Central memory CD8-positive, alpha-beta T cell (primary cell): ENCODE data around the gene MGA.
"Not testable (repeated sequence)": the region's sequence is repeated elsewhere in the genome, so short reads cannot be mapped to it uniquely, and the experiment has no call there.

Source experiments
- ATAC-seq: fragments of 150-1000 bp; cut with Tn5 transposase; replicated peaks from 2 replicates; pipeline ENCODE4 v1.10.0; 2022; ENCODE audit warnings: mild to moderate bottlenecking, moderate FRiP score, moderate number of reproducible peaks; ENCODE audit not compliant: poor library complexity, severe bottlenecking; ENCODE audit errors: extremely low read depth
- DNase-seq, 2 donors: peaks; one replicate each; pipeline ENCODE4 v3.0.0; 2021; ENCODE audit warnings: low spot score in 2 of 2
- H3K27ac Mint-ChIP-seq: one replicate; pipeline ENCODE4 v1.8.0; 2022; ENCODE audit warnings: low read depth, mild to moderate bottlenecking, moderate library complexity, mixed read lengths
- H3K27me3 Mint-ChIP-seq: one replicate; pipeline ENCODE4 v1.8.0; 2022; ENCODE audit warnings: mixed read lengths
- H3K36me3 Mint-ChIP-seq: one replicate; pipeline ENCODE4 v1.8.0; 2022; ENCODE audit warnings: mild to moderate bottlenecking, moderate library complexity, mixed read lengths; ENCODE audit not compliant: insufficient read depth
- H3K4me1 Mint-ChIP-seq: one replicate; pipeline ENCODE4 v1.8.0; 2022; ENCODE audit warnings: mixed read lengths
- H3K4me3 Mint-ChIP-seq: one replicate; pipeline ENCODE4 v1.8.0; 2022; ENCODE audit warnings: mild to moderate bottlenecking, moderate library complexity, mixed read lengths
- H3K9me3 Mint-ChIP-seq: one replicate; pipeline ENCODE4 v1.8.0; 2022; ENCODE audit warnings: mixed read lengths

Gene MGA

DNA sequence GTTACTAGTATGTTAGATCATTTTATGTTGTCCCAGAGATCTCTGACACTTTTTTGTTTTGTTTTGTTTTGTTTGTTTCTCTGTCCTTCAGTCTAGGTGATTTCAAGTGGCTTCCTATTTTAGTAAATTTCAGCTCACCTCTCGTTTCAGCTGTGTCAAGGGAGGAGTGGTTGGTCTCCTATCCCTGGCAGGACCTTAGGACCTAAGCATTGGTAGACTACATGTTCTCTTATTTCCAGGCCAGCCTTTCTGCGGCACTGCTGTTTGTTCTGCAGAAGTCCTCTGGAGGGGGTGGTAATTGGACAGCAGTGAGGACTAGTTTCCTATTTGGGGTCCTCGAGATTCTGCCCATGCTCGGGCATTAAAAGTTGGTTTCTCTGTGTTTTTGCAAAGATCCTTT lies 31.8 kb downstream of the MGA start:
- DNase-seq, result no peak
- Mint-ChIP-seq H3K36me3 (peaks cover 6% of the 10 kb centered on the region), H3K4me3 (no peak overlapping the region), H3K27me3 (no peaks in the 10 kb centered on the region), H3K27ac (peak overlapping the region; percentile 6), H3K4me1 (peaks cover 67% of the 10 kb centered on the region), H3K9me3 (no peaks in the 10 kb centered on the region)
- ATAC-seq, result no peak

- Mint-ChIP-seq H3K27me3 (no peaks in the 10 kb centered on the region), H3K9me3 (no peaks in the 10 kb centered on the region), H3K4me3 (no peak overlapping the region), H3K4me1 (peaks cover 51% of the 10 kb centered on the region), H3K27ac (peak overlapping the region; percentile 35), H3K36me3 (peaks cover 14% of the 10 kb centered on the region)
- no peak for ATAC-seq
- no peak for DNase-seq
Observed at GRCh38 chr15:41693757-41694156, 33.6 kb downstream of the MGA start.

- H3K27me3 Mint-ChIP-seq, result no peaks in the 10 kb centered on the region
- ATAC-seq, result peak; percentile 97
- H3K36me3 Mint-ChIP-seq, result peaks cover 27% of the 10 kb centered on the region
- peak overlapping the region; percentile 8 for H3K4me3 Mint-ChIP-seq
- H3K4me1 Mint-ChIP-seq, result peaks cover 47% of the 10 kb centered on the region
- H3K9me3 Mint-ChIP-seq, result no peaks in the 10 kb centered on the region
- DNase-seq, result peak in 1 of 2 donors; percentile 26
- no peak overlapping the region for H3K27ac Mint-ChIP-seq
Observed at GRCh38 chr15:41695750-41696436, 35.7 kb downstream of the MGA start.

- peak overlapping the region; percentile 45 for H3K27ac Mint-ChIP-seq
- peaks cover 42% of the 10 kb centered on the region for H3K36me3 Mint-ChIP-seq
- H3K27me3 Mint-ChIP-seq, result no peaks in the 10 kb centered on the region
- DNase-seq, result no peak
- ATAC-seq, result no peak
- no peak overlapping the region for H3K4me3 Mint-ChIP-seq
- H3K9me3 Mint-ChIP-seq, result no peaks in the 10 kb centered on the region
- H3K4me1 Mint-ChIP-seq, result peaks cover 41% of the 10 kb centered on the region
Observed at GRCh38 chr15:41698779-41699178, 38.6 kb downstream of the MGA start.

GRCh38 chr15:41703120-41703519 lies 42.9 kb downstream of the MGA start:
- Mint-ChIP-seq H3K27me3 (no peaks in the 10 kb centered on the region), H3K9me3 (no peaks in the 10 kb centered on the region), H3K4me3 (no peak overlapping the region), H3K36me3 (peaks cover 42% of the 10 kb centered on the region), H3K4me1 (peaks cover 29% of the 10 kb centered on the region), H3K27ac (peak overlapping the region; percentile 82)
- ATAC-seq, result no peak
- DNase-seq, result no peak

- Mint-ChIP-seq H3K9me3 (no peaks in the 10 kb centered on the region), H3K4me3 (no peak overlapping the region), H3K36me3 (peaks cover 49% of the 10 kb centered on the region), H3K27me3 (no peaks in the 10 kb centered on the region), H3K27ac (no peak overlapping the region), H3K4me1 (peaks cover 4% of the 10 kb centered on the region)
- DNase-seq (no peak), ATAC-seq (no peak)
Observed at GRCh38 chr15:41713047-41713446, 52.8 kb downstream of the MGA start.

- peaks cover 4% of the 10 kb centered on the region for H3K4me1 Mint-ChIP-seq
- DNase-seq (no peak), ATAC-seq (no peak)
Observed at GRCh38 chr15:41714291-41714690, 54.1 kb downstream of the MGA start.

GRCh38 chr15:41716864-41717263 lies 56.7 kb downstream of the MGA start:
- no peaks in the 10 kb centered on the region for H3K9me3 Mint-ChIP-seq
- H3K27ac Mint-ChIP-seq, result no peak overlapping the region
- no peaks in the 10 kb centered on the region for H3K27me3 Mint-ChIP-seq
- H3K36me3 Mint-ChIP-seq, result peaks cover 23% of the 10 kb centered on the region
- DNase-seq (no peak), ATAC-seq (no peak)
- no peak overlapping the region for H3K4me3 Mint-ChIP-seq
- H3K4me1 Mint-ChIP-seq, result peaks cover 4% of the 10 kb centered on the region

More at GRCh38 chr15:41714291-41714690, 54.1 kb downstream of the MGA start:
- peaks cover 41% of the 10 kb centered on the region for H3K36me3 Mint-ChIP-seq
- H3K9me3 Mint-ChIP-seq, result no peaks in the 10 kb centered on the region
- no peaks in the 10 kb centered on the region for H3K27me3 Mint-ChIP-seq
- H3K27ac Mint-ChIP-seq, result no peak overlapping the region
- no peak overlapping the region for H3K4me3 Mint-ChIP-seq

DNA sequence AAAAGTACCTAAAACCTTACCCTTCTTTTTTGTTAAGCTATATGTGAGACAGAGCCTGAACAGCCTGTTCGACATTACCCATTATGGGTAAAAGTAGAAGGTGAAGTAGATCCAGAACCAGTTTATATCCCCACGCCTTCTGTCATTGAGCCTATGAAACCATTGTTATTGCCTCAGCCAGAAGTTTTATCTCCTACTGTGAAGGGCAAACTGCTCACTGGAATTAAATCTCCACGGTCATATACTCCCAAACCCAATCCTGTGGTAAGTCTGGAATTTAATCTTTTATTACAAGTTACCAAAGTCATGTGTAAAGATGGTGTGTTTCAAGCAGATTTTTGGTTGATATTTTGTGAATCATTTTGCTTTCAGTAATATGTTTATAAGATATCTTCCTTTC lies 66.9 kb downstream of the MGA start:
- DNase-seq (no peak), ATAC-seq (no peak)
- no peak overlapping the region for H3K4me3 Mint-ChIP-seq
- H3K27ac Mint-ChIP-seq, result no peak overlapping the region
- H3K36me3 Mint-ChIP-seq, result peaks cover 19% of the 10 kb centered on the region
- H3K4me1 Mint-ChIP-seq, result peaks cover 20% of the 10 kb centered on the region
- H3K27me3 Mint-ChIP-seq, result no peaks in the 10 kb centered on the region
- no peaks in the 10 kb centered on the region for H3K9me3 Mint-ChIP-seq

- H3K27me3 Mint-ChIP-seq, H3K9me3 Mint-ChIP-seq, H3K4me3 Mint-ChIP-seq, DNase-seq, H3K27ac Mint-ChIP-seq, ATAC-seq: not testable (repeated sequence)
- H3K4me1 Mint-ChIP-seq, result peaks cover 20% of the 10 kb centered on the region
- peaks cover 21% of the 10 kb centered on the region for H3K36me3 Mint-ChIP-seq
Observed at GRCh38 chr15:41728061-41728460, 67.9 kb downstream of the MGA start.

DNA sequence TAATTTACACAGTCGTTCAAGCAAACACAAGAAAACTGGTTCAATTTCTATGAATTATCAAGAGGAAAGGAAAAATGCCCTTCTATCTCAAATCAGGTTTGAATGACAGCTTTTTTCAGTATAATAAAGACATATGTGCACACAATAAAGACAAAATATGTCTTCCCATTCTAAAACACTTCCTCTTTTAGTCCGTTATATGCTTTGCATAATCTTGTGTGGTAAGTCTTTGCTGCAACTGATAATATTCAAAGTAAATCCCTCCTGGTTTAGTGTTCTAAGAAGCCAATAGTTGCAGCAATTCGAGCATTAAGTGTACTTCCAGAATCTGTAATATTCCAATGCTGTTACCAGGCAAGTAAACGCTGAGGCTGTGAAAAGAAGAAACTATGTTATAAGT lies 70.3 kb downstream of the MGA start:
- DNase-seq (no peak), ATAC-seq (no peak)
- Mint-ChIP-seq H3K27me3 (no peaks in the 10 kb centered on the region), H3K36me3 (peaks cover 39% of the 10 kb centered on the region), H3K27ac (no peak overlapping the region), H3K4me3 (no peak overlapping the region), H3K9me3 (no peaks in the 10 kb centered on the region), H3K4me1 (peaks cover 8% of the 10 kb centered on the region)

- Mint-ChIP-seq H3K9me3 (no peaks in the 10 kb centered on the region), H3K4me1 (peaks cover 4% of the 10 kb centered on the region), H3K36me3 (peaks cover 47% of the 10 kb centered on the region), H3K27me3 (no peaks in the 10 kb centered on the region), H3K4me3 (no peak overlapping the region), H3K27ac (no peak overlapping the region)
- no peak for DNase-seq
- no peak for ATAC-seq
Observed at GRCh38 chr15:41732483-41732882, 72.3 kb downstream of the MGA start.

- H3K27me3 Mint-ChIP-seq, result no peaks in the 10 kb centered on the region
- no peaks in the 10 kb centered on the region for H3K9me3 Mint-ChIP-seq
- H3K36me3 Mint-ChIP-seq, result peaks cover 51% of the 10 kb centered on the region
- ATAC-seq (no peak), DNase-seq (no peak)
- H3K4me1 Mint-ChIP-seq, result peaks cover 4% of the 10 kb centered on the region
- peak overlapping the region; percentile 7 for H3K27ac Mint-ChIP-seq
- H3K4me3 Mint-ChIP-seq, result no peak overlapping the region
Observed at GRCh38 chr15:41734079-41734478, 73.9 kb downstream of the MGA start.
